Upper lobe of right lung (tissue), 1 donor: ENCODE data around the gene TPT1. TPM values are rescaled to one million over a fixed set of nuclear protein-coding genes. Genes with fewer than 3 reads are reported as not detected.
"Not testable (repeated sequence)": the region's sequence is repeated elsewhere in the genome, so short reads cannot be mapped to it uniquely, and the experiment has no call there.

ENCODE experiments used
- ATAC-seq: fragments of 200-7000 bp; cut with Tn5 transposase; one replicate; pipeline ENCODE4 v1.9.1; 2020; ENCODE audit warnings: mild to moderate bottlenecking, moderate library complexity
- DNase-seq: peaks from one replicate; pipeline ENCODE4 v3.0.0-alpha.2; 2020
- H3K27ac ChIP-seq: fragments of 200-600 bp; one replicate; pipeline ENCODE4 v1.8.0; 2022
- H3K27me3 ChIP-seq: fragments of 200-600 bp; one replicate; pipeline ENCODE4 v1.8.0; 2022; ENCODE audit warnings: mild to moderate bottlenecking
- H3K36me3 ChIP-seq: fragments of 200-600 bp; one replicate; pipeline ENCODE4 v1.8.0; 2022
- H3K4me1 ChIP-seq: fragments of 200-600 bp; one replicate; pipeline ENCODE4 v1.8.0; 2022
- H3K4me3 ChIP-seq: fragments of 200-600 bp; one replicate; pipeline ENCODE4 v1.8.0; 2022; ENCODE audit warnings: mild to moderate bottlenecking
- H3K9me3 ChIP-seq: fragments of 200-600 bp; one replicate; pipeline ENCODE4 v1.8.0; 2022
- CTCF ChIP-seq: fragments of 200-600 bp; IDR thresholded peaks from one replicate; pipeline ENCODE4 v1.8.0; 2022; ENCODE audit warnings: antibody characterized with exemption
- intact Hi-C: fragments of 100-400 bp; cut with DNase I; formaldehyde crosslinking; loops from one replicate; pipeline ENCODE4 v1.11.0; 2022
- total RNA-seq: library from RNA; stranded (reverse); fragmentation: NEBNext Ultra II Directional; extraction: Animal tissue kit (Norgen Biotek cat#: 25700); gene quantifications from one replicate; pipeline ENCODE4 v1.2.1, GENCODE V29; 2021
- donor health status: DM: no; HTN: yes; CAD: no; lungs with severe emphysema.

TPT1 gene
- total RNA-seq, 1 donor from 2014 or later = 4,924 TPM

DNA sequence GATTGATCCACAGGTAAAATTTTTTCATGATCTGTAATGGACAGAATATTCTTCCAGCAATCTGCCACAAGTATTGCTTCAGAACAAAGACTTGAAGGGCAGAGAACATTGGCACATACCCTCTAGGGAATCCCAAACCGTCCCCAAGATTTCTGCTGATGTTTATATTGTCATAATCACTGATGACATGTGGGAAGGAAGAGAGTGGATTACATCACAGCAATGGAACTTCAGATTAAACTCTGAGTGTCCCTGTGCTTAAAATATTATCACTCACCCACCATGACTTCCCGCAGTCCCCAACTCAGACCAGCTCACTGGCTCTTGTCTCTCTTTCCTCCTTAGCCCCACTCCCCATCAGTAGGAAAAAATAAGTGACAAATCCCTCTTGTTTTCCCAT, 8.5 kb upstream of the TPT1 start:
- Histone ChIP-seq H3K27me3 (no peaks in the 10 kb centered on the region), H3K4me1 (no peaks in the 10 kb centered on the region), H3K36me3 (peaks cover 62% of the 10 kb centered on the region), H3K9me3 (no peaks in the 10 kb centered on the region), H3K4me3 (no peak overlapping the region), H3K27ac (no peak overlapping the region)
- DNase-seq (no peak), ATAC-seq (no peak)
- TF ChIP-seq CTCF = no peak
- intact Hi-C loops = no loop called here

- H3K27ac ChIP-seq, ATAC-seq, H3K27me3 ChIP-seq, DNase-seq, H3K4me3 ChIP-seq, intact Hi-C loops, H3K9me3 ChIP-seq: not testable (repeated sequence)
- Histone ChIP-seq H3K4me1 (peaks cover 16% of the 10 kb centered on the region), H3K36me3 (peaks cover 38% of the 10 kb centered on the region)
Observed at GRCh38 chr13:45344064-45344463, 3.1 kb upstream of the TPT1 start.

GRCh38 chr13:45343102-45343501, 2.1 kb upstream of the TPT1 start:
- Histone ChIP-seq H3K4me1 (peaks cover 25% of the 10 kb centered on the region), H3K36me3 (peaks cover 45% of the 10 kb centered on the region)
- ATAC-seq, H3K4me3 ChIP-seq, DNase-seq, intact Hi-C loops, H3K27me3 ChIP-seq, H3K9me3 ChIP-seq, H3K27ac ChIP-seq: not testable (repeated sequence)

GRCh38 chr13:45342668-45343067, 1.7 kb upstream of the TPT1 start:
- ATAC-seq, intact Hi-C loops, H3K9me3 ChIP-seq, H3K4me3 ChIP-seq, DNase-seq, H3K27ac ChIP-seq, H3K27me3 ChIP-seq: not testable (repeated sequence)
- Histone ChIP-seq H3K4me1 (peaks cover 30% of the 10 kb centered on the region), H3K36me3 (peaks cover 45% of the 10 kb centered on the region)

DNA sequence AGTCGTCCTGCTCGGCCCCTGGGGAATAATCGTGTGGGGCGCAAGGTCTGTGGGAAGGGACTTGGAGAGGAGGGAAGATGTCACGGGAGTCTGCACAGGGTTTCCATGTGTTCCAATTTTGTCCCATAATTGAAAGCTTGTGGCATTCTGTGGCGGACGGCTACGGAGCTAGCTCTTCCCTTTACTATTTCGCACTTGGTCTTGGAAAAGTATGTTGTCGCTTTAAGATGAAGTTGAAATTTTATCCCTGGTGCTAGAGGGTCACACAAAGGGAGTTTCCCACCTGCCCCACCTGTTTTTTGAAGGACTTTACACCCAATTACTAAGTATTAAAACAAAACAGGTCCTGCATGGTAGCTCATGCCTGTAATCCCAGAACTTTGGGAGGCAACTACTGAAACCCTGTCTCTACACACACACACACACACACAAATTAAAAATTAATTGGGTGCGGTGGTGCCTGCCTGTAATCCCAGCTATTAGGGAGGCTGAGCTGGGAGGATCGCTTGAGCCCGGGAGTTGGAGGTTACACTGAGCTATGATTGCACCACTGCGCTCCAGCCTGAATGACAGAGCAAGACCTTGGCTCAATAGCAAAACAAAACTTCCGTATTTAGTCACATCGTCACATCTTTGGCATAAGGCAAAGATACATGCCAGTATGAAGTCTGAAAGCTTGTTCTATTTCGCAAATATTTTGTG, 967 bp upstream of the TPT1 start:
- H3K36me3 ChIP-seq = peaks cover 45% of the 10 kb centered on the region
- no peaks in the 10 kb centered on the region for H3K9me3 ChIP-seq
- H3K4me3 ChIP-seq = peak overlapping the region; percentile 99
- H3K4me1 ChIP-seq = peaks cover 37% of the 10 kb centered on the region
- H3K27me3 ChIP-seq = no peaks in the 10 kb centered on the region
- ATAC-seq (no peak), DNase-seq (peak; percentile 73)
- intact Hi-C loops = no loop called here
- peak overlapping the region; percentile 100 for H3K27ac ChIP-seq
- no peak for TF ChIP-seq CTCF

DNA sequence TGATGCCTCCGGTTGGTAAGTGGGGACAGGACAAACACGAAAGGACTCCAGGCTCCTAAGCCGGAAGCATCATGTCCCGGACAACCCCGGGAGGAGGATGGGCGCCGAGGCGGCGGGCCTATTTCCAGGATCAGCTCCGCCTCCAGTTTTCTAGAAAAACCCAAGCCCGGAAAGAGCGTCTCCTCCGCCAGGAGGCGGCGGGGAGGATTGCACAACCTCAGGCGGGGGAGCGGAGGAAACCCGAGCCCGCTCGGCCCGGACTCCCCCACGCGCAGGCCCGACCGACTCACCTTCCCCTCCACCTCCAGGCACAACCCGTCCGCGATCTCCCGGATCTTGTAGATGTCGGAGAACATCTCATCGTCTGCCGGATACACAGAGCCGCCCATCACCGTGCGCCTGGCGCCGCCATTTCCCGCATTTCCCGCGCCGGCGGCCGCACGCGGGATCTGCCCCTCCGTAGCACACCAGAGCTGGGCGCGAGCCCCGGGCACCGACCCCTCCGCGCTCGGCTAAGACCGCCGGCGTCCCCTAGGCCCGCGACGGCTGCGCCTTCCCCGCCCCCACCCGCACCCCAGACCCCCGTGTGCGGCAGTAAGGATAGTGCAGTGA, 455 bp downstream of the TPT1 start:
- no peaks in the 10 kb centered on the region for H3K27me3 ChIP-seq
- H3K4me3 ChIP-seq = peak overlapping the region; percentile 99
- ATAC-seq = peak; percentile 76
- peak; percentile 54 for TF ChIP-seq CTCF
- peak overlapping the region; percentile 100 for H3K27ac ChIP-seq
- peaks cover 51% of the 10 kb centered on the region for H3K4me1 ChIP-seq
- peak; percentile 97 for DNase-seq
- H3K36me3 ChIP-seq = peaks cover 47% of the 10 kb centered on the region
- intact Hi-C loops = no loop called here
- no peaks in the 10 kb centered on the region for H3K9me3 ChIP-seq

DNA sequence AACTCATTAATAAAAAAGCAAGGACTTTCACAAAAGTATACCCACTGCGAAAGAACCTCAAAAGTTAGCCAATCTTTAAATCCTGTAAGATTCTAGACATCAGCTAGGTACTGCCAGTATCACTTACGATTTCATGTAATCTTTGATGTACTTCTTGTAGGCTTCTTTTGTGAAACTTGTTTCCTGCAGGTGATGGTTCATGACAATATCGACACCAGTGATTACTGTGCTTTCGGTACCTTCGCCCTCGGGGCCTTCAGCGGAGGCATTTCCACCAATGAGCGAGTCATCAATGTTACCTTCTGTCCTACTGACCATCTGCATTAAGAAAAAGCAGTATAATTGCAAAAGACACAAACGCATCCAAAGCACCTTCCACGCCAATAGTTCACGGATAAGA, 1.1 kb downstream of the TPT1 start:
- Histone ChIP-seq H3K4me3 (peak overlapping the region; percentile 99), H3K27ac (peak overlapping the region; percentile 100), H3K36me3 (peaks cover 54% of the 10 kb centered on the region), H3K4me1 (peaks cover 58% of the 10 kb centered on the region), H3K27me3 (no peaks in the 10 kb centered on the region), H3K9me3 (no peaks in the 10 kb centered on the region)
- DNase-seq (no peak), ATAC-seq (no peak)
- TF ChIP-seq CTCF = no peak
- intact Hi-C loops = no loop called here
